DMS53 treated with DMSO at 0.1 percent for 48 hours (cell line): ENCODE results near the gene STXBP5L.
"Not testable (repeated sequence)": the region's sequence is repeated elsewhere in the genome, so short reads cannot be mapped to it uniquely, and the experiment has no call there.

Experiments used
- DNase-seq: peaks from one replicate; lab custom pipeline; 2025; ENCODE audit not compliant: unreplicated experiment; lab: John Stamatoyannopoulos, UW

Gene STXBP5L

DNA sequence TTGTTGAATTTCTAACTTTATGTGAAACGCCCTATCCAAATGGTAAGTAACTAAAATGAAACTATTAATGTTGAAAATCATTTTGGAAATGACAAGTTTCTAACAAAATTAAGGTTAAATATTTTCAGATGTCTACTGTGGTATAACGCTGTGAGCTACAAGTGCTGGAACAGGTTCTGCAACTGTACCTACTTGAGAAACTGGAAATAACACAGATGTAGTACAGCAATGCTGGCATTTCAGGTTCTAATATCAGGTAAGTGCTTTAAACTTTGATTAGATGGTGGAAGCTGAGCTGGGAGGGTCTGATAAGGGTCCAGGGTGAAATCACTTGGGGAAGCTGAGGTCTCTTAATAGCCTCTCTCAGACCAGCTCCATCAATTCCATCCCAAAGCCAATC is 315.1 kb downstream of the STXBP5L start:
- no peak for DNase-seq

DNA sequence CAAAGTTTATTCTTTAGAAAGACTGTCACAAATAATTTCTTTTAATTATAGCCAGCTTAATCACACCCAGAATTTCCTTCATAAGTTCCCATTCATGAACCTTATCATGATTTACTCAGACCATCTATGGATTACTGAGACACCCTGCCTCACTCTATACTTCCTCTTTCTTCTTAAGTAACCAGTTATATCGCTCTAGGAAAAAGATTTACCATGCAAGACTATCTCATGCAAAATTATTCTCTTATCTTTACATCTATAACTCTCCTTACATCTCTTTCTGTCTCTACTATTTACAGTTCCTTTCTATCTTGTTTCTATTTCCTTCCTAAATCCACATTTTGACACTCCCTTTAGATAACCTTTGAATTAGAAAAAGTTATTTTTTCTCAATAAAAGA is 321.0 kb downstream of the STXBP5L start:
- DNase-seq = no peak

DNA sequence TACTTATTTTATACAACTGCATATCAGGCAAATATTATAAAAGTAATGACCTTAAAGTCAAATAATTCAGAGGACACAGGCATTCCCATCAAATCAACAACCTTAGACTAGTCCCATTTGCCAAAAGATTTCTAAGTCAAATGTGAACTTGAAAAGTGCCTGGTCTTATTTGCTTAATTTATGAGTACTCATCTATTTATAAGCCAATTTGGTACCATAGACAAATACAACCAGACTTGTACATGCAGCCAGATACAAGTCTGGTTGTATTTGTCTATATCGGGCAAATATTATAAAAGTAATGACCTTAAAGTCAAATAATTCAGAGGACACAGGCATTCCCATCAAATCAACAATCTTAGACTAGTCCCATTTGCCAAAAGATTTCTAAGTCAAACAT is 322.2 kb downstream of the STXBP5L start:
- not testable (repeated sequence) for DNase-seq

DNA sequence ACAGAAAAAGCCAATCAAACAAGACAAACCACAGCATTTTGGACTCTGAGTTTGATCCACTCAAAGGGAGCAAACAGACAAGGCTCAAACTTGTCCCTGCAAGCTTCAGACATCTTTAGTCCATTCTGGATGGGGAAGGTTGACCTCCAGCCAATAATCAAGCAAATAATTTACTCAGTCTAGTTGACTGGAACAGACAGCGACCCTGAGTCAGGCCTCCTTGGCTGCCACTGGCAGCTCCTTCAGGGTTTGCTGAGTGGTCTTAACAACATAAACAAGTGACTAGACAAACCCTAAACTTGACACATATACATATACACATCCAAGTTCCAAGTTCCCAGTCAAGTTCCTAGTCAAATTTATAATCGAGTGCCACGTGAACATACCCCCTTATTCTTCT is 323.9 kb downstream of the STXBP5L start:
- DNase-seq = no peak

DNA sequence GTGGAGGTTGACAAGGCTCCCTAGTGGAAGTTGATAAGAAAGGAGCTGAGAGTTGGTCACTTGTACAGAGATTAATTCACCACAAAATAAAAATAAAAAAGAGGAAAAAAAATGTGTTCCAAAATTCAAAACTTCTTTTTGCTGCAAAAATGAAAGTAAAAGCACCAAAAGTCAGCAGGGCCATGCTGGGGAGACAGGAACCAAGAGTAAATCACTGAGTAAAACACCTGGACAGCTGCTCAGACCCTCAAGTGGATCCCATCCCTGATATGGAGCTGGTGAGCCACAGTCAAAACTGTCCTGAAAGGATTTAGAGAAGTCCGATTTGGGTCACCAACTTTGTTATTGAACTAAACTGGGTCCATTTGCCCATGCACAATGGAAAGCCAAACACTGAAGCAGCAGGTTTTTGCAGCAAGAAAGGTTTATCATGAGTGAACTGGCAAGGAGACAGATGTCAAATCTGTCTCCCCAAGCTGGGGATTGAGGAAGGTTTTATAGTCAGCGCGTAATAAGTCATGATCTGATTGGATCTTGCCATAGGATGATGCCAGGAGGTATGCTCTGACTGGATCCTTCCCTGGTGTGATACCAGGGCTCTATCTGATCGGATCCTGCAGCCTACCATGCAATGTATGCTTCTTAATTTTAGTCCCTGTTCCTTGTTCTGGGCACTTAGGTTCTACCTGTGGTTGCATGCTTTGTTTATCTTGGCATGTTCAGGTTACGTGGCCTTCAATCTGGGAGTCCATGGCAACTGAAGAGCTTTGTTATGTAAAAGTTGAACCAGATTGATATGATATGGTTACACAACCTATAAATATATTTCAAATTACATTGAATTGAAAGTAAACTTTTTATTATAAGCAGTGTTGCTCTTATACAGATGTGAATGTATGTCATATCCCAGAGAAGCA is 324.6 kb downstream of the STXBP5L start:
- no peak for DNase-seq

DNA sequence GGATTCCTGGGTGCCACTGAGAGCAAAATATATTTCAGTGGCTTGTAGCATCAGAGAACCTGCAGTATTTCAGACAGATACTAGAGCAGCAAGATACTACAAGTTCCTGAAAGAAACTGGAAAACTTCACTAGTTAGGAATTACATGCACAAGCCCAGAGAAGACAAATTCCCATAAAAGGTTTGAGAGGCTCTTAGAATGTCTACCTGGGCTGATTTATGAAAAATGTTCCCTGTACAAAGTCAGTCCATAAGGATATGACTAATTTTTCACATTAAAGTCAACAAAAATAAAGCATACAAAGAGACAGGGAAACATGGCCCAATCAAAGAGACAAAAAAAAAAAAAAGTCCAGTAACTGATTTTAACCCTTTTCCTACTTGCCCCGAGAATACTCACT is 335.2 kb downstream of the STXBP5L start:
- DNase-seq = no peak

DNA sequence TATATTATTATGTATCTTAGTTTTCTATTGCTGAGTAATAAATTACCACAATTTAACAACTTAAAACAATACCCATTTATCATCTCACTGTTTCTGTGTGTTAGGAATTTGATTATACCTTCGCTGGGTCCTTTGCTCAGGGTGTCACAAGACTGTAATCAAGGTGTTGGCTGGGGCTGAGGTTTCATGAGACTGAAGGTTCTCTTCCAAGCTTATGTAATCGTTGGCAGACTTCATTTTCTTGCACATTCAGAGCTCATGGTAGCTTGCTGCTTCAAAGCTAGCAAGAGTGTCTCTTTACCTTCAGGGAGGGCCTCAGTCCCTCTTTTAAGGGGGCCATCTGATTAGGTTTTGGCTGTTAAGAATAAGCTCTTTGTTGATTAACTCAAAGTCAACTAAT is 344.7 kb downstream of the STXBP5L start:
- no peak for DNase-seq

DNA sequence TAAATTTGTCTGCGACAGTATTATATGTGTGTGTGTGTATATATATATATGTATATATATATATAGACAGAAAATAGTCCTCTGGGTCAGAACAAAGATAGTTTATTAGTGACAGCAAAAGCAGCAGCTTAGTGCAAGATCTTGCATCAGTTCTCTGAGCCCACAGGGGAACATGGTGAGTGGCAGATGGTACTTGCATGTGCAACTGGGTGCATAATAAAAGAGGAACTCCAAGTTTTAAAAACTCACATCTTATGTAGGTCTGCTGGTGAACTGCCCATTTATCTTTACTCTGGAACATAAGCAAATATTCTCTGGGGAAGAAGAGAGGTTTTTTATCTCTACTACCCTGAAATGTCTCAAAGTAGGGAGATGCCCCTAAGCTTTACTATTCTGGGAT is 361.4 kb downstream of the STXBP5L start:
- DNase-seq = no peak

DNA sequence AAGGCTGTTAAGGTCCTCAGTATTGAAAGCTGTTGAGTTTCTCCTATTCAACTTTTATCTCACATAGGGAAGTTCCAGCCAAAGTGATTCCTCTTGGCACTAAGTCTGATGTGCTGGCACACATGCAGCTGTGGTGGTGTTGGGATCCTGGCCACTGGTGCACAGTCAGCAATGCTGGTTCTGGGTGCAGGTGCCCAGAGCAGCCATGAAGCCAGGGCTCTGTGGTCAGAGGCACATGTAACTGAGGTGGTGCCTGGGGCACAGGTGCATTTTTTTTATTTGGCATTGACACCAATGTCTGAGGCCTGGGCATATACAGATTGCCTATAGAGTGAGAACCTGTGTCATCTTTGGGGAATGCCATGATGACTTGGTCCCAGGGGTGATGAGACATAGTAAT is 366.4 kb downstream of the STXBP5L start:
- DNase-seq = no peak

DNA sequence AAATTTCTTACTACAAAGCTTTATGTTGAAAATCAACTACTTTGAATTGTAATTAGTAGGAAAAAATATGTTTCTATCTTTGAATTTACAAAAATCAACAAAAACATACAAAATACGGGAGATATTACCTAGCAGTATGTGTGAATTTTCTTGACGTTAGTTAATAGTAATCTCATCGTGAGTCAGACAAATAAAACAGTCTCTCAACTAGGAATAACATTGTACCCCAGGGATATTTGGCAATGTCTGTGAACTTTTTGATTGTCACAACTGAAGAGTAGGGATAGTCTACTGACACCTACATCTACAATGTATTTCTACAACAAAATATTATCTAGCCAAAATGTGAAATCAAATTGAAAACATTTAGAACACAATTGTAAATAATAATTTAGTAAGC is 387.4 kb downstream of the STXBP5L start:
- no peak for DNase-seq

DNA sequence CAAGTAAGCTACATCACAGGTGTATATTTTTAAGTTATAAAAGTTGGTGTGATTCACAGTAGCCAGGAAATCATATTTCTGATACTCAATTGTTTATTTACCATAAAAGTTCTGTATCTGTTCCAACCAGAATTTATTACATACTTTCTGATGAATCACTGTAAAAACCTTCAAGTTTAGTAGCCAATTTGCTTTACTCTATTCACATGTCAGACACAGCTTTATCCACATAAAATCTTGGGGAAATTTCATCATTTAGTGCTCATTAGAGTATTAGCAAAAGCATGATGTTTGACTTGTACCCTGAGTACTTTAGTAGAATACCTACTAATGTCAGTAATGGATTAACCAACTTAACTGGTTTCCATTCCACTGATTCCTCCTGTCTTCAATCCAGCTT is 388.0 kb downstream of the STXBP5L start:
- no peak for DNase-seq

DNA sequence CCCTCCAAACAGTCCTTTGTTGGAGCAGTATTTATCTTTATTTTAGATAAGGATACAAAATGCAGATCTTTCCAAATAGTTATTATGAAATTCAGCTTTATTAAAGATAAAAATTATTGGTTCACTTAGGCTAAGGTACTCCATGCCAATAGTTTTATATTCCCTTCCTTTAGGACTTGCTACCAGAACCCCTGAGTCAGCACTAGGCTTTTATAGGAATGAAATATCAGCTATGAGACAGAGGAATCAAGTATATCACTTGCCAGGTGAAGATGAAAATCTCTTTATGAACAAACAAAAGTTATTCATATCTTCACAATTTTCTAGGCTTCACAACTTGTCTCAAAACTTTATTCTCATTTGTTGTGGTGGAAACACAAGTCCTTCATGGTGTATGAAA is 416.3 kb downstream of the STXBP5L start:
- no peak for DNase-seq

DNA sequence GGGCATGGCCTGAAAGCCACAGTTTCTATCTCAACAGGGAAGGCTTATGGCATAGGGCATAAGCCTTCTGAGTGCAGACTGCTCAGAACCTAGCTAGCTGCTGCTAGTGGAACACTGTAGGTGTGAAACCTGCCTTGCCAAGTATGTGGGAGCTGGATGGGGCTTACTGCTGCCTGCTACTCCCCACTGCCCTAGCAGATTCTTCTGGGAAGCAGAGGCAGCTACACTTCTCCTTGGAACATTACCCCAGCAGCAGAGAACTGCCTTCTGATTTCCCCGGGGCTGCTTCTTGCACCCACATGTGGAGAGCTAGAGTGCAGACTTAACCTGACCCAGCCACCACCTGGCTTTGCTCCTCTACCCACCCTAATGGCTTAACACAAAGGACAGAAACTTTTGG is 422.1 kb downstream of the STXBP5L start:
- DNase-seq = no peak

DNA sequence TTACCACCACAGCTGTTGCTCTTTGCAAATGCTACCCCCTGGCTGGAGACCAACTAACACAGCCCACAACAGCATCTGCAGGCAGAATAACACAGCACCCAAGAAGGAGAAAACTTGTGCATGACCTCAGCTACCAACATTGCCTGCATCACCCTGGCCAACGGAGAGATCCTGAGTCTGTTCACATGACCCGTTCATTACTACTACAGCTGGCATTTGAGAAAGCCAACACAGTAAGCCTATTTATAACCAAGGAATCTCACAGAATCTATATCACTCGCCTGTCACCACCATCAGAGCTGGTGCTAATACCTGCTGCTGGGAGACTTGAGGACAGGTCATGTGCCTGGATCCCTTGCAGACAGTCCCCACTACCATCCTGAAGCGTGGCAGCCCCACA is 422.6 kb downstream of the STXBP5L start:
- no peak for DNase-seq

DNA sequence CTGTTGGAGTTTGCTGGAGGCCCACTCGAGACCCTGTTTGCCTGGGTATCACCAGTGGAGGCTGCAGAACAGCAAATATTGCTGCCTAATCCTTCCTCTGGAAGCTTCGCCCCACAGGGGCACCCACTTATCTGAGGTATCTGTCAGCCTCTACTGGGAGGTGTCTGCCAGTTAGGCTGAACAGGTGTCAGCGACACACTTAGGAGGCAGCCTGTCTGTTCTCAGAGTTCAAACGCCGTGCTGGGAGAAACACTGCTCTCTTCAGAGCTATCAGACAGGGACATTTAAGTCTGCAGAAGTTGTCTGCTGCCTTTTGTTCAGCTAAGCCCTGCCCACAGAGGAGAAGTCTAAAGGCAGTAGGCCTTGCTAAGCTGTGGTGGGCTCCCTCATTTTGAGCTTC is 448.0 kb downstream of the STXBP5L start:
- not testable (repeated sequence) for DNase-seq

DNA sequence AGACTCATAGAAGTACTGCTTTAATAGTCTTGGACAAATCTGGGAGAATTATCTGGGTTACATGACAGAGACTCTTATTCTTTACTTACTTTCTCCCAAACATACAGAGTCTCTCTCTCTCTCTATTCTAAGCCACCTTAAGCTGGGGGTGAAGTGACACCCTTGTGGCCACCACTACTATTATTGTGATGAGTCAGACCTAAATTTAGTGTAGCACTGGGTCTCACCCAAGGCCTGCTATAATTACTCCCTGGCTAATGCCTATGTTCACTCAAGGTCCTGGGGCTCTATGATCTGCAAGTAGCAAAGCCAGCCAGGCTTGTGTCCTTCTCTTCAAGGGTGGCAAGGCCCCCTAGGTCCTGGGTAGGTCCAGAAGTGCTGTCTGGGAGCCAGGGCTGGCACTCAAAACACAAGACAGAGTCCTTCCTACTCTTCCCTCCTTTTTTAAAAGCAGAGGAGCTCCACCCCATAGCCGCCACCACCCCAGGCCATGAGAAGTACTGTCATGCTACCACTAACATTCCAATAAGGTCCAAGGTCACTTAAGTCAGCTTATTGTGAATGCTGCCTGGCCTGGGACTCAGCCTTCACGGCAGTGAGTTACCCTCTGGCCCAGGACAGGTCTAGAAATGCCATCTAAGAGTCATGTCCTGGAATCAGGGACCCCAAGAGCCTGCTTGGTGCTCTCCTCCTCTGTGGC is 454.2 kb downstream of the STXBP5L start:
- DNase-seq = no peak

DNA sequence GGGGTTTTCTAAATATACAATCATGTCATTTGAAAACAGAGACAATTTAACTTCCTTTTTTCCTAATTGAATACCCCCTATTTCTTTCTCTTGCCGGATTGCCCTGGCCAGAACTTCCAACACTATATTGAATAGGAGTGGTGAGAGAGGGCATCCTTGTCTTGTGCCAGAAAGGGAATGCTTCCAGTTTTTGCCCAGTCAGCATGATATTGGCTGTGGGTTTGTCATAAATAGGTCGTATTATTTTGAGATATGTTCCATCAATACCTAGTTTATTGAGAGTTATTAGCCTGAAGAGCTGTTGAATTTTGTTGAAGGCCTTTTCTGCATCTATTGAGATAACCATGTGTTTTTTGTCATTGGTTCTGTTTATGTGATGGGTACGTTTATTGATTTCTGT is 480.3 kb downstream of the STXBP5L start:
- DNase-seq = not testable (repeated sequence)

DNA sequence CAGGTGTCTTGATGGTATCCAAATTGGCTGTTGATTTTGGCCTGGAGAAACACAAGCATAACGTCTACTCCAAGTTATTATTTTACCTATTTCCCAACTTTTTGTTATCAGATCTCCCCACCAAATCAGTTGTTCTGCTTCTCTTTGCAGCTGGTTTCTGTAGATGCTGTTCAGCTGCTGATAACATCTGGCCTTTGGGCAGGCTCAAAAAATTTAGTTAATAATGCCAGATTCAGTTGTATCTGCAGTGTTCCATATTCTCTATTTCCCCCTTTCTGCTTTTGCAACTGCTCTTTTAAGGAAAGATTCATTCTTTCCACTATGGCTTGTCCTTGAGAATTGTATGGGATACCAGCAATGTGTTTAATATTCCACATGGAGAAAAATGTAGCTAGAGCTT is 488.0 kb downstream of the STXBP5L start:
- not testable (repeated sequence) for DNase-seq

DNA sequence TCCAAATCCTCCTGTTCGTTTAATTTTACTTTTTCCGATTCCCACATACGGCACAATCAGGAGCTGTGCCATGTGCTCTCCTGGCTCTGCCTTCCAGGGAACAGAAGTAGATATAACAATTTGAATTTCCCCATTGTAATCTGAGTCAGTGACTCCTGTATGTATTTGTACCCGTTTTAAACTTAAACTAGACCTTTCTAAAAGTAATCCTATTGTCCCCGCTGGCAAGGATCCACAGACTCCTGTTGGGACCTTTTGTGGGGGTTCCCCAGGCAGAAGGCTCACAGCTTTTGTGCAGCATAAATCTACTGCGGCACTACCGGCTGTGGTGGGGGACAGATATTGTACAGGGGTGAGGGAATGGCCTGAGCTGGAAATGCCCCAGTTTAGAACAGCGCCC is 490.0 kb downstream of the STXBP5L start:
- not testable (repeated sequence) for DNase-seq

DNA sequence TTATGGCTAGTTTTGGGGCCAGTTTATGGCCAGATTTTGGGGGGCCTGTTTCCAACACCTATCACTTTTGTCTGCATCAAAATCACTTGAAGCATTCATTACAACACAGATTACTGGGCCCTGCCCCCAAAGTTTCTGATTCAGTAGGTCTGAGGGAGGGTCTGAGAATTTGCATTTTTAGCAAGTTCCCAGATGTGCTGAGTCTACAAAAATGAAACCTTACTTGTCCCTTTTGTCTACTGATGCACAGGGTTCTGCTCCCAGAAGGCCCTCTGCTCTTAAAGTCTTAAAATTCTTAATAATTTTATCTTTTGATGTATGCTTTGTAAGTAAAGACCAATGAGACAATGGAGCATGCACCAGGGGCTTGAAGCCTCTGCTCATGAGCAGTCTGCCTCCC is 491.8 kb downstream of the STXBP5L start:
- DNase-seq = no peak

DNA sequence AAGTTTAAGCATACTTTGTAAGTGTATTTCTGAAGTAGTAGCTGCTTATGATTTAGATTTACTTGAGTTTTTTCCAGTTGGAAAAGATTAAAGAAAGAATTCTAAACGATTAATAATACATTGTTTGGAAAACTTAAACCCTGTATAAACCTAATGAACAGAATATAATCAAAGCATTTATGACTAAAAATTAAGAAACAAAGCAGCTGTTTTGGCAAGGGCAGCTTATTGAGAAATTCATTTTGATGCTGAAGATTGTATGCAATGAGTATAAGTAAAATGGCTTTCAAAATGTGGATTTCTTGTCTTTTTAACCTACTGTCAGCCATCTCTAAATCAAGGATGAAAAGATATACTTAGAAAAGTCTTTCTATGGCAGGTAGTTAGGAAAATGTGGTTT is 497.6 kb downstream of the STXBP5L start:
- no peak for DNase-seq

DNA sequence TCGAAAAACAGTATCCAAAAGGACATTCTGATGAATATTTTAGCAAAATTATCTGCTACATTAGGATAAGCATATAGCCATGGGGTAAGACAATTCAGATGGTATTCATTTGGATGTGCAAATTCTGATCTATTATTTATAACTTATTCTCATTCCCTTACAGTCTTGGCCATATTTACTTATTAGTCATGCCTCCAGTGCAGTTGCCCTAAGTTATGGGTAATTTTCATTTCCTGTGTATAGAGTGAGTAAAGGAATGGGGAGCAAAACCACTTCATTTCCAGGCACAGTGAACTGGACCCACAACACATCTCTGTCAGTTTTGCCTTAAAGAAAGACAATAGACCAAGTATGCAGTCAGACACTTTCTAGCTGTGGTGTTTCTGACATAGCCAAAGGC is 503.5 kb downstream of the STXBP5L start:
- no peak for DNase-seq
